HUES48 (cell line): Measurements from ENCODE around the gene SIAH1.
"Not testable (repeated sequence)": the region's sequence is repeated elsewhere in the genome, so short reads cannot be mapped to it uniquely, and the experiment has no call there.

Source experiments
- H3K27ac ChIP-seq: one replicate; pipeline ENCODE4 v1.7.0; 2013; ENCODE audit warnings: low read depth, low read length, inconsistent platforms
- H3K27me3 ChIP-seq: 2 replicates; pipeline ENCODE4 v1.6.1; 2013; ENCODE audit warnings: mild to moderate bottlenecking, low read length; ENCODE audit not compliant: control insufficient read depth, insufficient read depth
- H3K36me3 ChIP-seq: 2 replicates; pipeline ENCODE4 v1.6.1; 2013; ENCODE audit warnings: low read length; ENCODE audit not compliant: control insufficient read depth, insufficient read depth
- H3K4me1 ChIP-seq: 2 replicates; pipeline ENCODE4 v1.6.1; 2013; ENCODE audit warnings: mild to moderate bottlenecking, low read length; ENCODE audit not compliant: control insufficient read depth, insufficient read depth
- H3K4me3 ChIP-seq: 2 replicates; pipeline ENCODE4 v1.5.1; 2013; ENCODE audit warnings: mild to moderate bottlenecking, low read depth, low read length
- H3K9ac ChIP-seq: 2 replicates; pipeline ENCODE4 v1.6.1; 2013; ENCODE audit warnings: mild to moderate bottlenecking, low read depth, low read length, moderate library complexity
- H3K9me3 ChIP-seq: 2 replicates; pipeline ENCODE4 v1.6.1; 2013; ENCODE audit warnings: low read length; ENCODE audit not compliant: control insufficient read depth, insufficient read depth

SIAH1 gene

GRCh38 chr16:48416617-48417016, 31.4 kb upstream of the SIAH1 start:
- H3K9me3 ChIP-seq, H3K36me3 ChIP-seq, H3K27ac ChIP-seq, H3K9ac ChIP-seq, H3K4me3 ChIP-seq, H3K4me1 ChIP-seq, H3K27me3 ChIP-seq: not testable (repeated sequence)

DNA sequence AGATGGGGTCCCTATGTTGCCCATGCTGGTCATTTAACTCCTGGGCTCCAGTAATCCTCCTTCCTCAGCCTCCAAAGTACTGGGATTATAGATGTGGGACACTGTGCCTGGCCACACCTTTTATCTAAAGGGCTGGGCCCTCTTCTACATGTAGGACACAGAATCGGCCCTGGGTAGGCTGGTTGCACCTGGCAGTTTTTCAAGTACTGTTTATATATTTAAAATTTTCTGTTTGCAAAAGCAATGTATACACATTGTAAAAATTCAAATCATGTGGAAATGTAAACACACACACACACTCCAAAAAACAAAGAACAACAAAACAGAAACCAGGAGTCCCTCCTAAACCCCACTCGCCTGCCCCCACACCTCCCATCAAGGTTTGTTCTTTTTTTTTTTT, 28.1 kb upstream of the SIAH1 start:
- Histone ChIP-seq H3K9ac (no peak overlapping the region), H3K27ac (no peak overlapping the region), H3K9me3 (no peaks in the 10 kb centered on the region), H3K36me3 (no peaks in the 10 kb centered on the region), H3K4me1 (no peaks in the 10 kb centered on the region), H3K4me3 (no peak overlapping the region), H3K27me3 (no peaks in the 10 kb centered on the region)

GRCh38 chr16:48409839-48410632, 24.8 kb upstream of the SIAH1 start:
- Histone ChIP-seq H3K27me3 (no peaks in the 10 kb centered on the region), H3K4me3 (no peak overlapping the region), H3K9me3 (no peaks in the 10 kb centered on the region), H3K9ac (no peak overlapping the region), H3K4me1 (peaks cover 7% of the 10 kb centered on the region), H3K27ac (no peak overlapping the region), H3K36me3 (no peaks in the 10 kb centered on the region)

DNA sequence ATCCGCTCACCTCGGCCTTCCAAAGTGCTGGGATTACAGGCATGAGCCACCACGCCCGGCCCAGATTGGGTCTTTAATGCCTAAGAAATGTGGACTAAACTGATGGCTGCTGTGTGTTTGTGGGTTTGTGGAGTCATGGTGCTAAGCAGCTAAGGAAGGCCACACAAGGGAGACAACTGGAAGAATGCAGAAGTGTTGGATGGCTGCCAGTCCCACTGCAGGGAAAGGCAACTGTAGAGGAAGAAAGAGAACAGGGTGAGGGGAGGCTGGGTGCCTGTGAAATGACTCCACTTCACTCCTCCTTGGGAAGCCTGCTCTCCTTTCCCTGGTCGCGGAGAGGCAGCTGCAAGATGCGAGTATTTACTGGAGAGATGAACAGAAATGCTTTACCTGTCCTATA, 23.5 kb upstream of the SIAH1 start:
- peaks cover 7% of the 10 kb centered on the region for H3K4me1 ChIP-seq

DNA sequence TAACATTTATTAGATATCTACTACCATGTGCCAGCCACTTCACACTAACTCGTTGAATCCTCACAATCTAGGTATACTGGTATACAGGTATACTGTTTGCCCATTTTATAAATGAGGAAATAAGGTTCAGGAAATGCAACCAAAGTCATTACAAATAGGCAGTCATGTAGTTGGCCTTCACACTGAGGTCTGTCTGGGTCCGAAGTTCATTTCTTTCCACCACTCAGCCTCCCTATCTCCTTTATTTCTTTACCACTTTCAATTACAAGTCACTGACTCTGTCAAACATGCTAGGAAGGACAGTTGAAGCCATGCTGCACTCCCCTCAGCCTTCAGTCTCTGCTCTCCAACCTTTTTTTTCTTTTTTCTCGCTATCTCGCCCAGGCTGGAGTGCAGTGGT, 20.7 kb upstream of the SIAH1 start:
- H3K4me3 ChIP-seq: no peak overlapping the region
- peaks cover 7% of the 10 kb centered on the region for H3K4me1 ChIP-seq
- no peak overlapping the region for H3K9ac ChIP-seq
- H3K27ac ChIP-seq: no peak overlapping the region
- no peaks in the 10 kb centered on the region for H3K36me3 ChIP-seq
- no peaks in the 10 kb centered on the region for H3K27me3 ChIP-seq
- no peaks in the 10 kb centered on the region for H3K9me3 ChIP-seq

More for the DNA sequence above, 23.5 kb upstream of the SIAH1 start:
- H3K4me3 ChIP-seq: no peak overlapping the region
- no peaks in the 10 kb centered on the region for H3K36me3 ChIP-seq
- H3K9me3 ChIP-seq: no peaks in the 10 kb centered on the region
- no peak overlapping the region for H3K27ac ChIP-seq
- no peak overlapping the region for H3K9ac ChIP-seq
- no peaks in the 10 kb centered on the region for H3K27me3 ChIP-seq

GRCh38 chr16:48405153-48405552, 19.9 kb upstream of the SIAH1 start:
- H3K4me3 ChIP-seq: no peak overlapping the region
- H3K9me3 ChIP-seq: no peaks in the 10 kb centered on the region
- no peaks in the 10 kb centered on the region for H3K36me3 ChIP-seq
- peaks cover 7% of the 10 kb centered on the region for H3K4me1 ChIP-seq
- no peak overlapping the region for H3K9ac ChIP-seq
- H3K27ac ChIP-seq: no peak overlapping the region
- H3K27me3 ChIP-seq: no peaks in the 10 kb centered on the region

- not testable (repeated sequence) for H3K9ac ChIP-seq, H3K4me1 ChIP-seq, H3K27me3 ChIP-seq, H3K36me3 ChIP-seq, H3K4me3 ChIP-seq, H3K27ac ChIP-seq, H3K9me3 ChIP-seq
Measured at GRCh38 chr16:48402547-48402946, 17.3 kb upstream of the SIAH1 start.

- Histone ChIP-seq H3K4me1 (no peaks in the 10 kb centered on the region), H3K27ac (no peak overlapping the region), H3K4me3 (no peak overlapping the region), H3K27me3 (no peaks in the 10 kb centered on the region), H3K36me3 (no peaks in the 10 kb centered on the region), H3K9me3 (no peaks in the 10 kb centered on the region), H3K9ac (no peak overlapping the region)
Measured at GRCh38 chr16:48395375-48395774, 10.2 kb upstream of the SIAH1 start.

DNA sequence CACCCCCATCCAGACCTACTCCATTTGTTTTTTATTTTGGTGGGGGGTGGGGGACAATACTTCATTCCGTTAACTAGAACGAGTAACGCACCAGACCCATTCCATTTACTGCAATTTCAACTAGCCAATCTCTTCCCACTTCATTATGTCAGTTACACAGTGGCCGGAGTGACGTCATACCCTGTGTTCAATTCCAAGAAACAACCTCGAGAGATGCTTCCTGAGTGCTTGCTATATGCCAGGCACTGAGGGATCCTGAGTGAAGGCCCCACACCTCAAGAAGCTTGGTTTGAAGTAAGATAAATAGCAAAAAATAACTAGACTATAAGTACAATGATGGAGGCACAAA, 9.1 kb upstream of the SIAH1 start:
- Histone ChIP-seq H3K27ac (no peak overlapping the region), H3K4me3 (no peak overlapping the region), H3K4me1 (no peaks in the 10 kb centered on the region)

GRCh38 chr16:48393485-48394354, 8.5 kb upstream of the SIAH1 start:
- H3K27ac ChIP-seq: no peak overlapping the region
- no peaks in the 10 kb centered on the region for H3K27me3 ChIP-seq
- H3K9me3 ChIP-seq: no peaks in the 10 kb centered on the region
- H3K4me1 ChIP-seq: no peaks in the 10 kb centered on the region
- H3K36me3 ChIP-seq: no peaks in the 10 kb centered on the region
- no peak overlapping the region for H3K9ac ChIP-seq
- no peak overlapping the region for H3K4me3 ChIP-seq

More for the DNA sequence above, 9.1 kb upstream of the SIAH1 start:
- Histone ChIP-seq H3K27me3 (no peaks in the 10 kb centered on the region), H3K9ac (no peak overlapping the region), H3K9me3 (no peaks in the 10 kb centered on the region), H3K36me3 (no peaks in the 10 kb centered on the region)

DNA sequence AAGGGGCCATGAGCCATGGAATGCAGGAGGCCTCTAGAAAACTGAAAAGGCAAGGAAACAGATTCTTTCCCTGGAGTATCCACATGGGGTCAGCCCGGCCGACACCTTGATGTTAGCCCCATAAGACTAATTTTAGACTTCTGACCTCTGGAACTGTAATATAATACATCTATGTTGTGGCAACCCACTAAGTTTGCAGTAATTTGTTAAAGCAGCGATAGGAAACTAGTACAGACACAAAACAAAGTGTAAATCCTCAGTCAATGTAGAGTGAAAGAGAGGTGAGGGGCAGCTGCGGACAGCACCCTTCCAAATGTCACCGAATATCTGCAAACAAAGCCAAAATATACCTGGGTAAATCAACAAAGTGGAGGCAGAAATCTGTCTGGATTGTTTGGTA, 7.2 kb upstream of the SIAH1 start:
- H3K36me3 ChIP-seq: no peaks in the 10 kb centered on the region
- H3K4me1 ChIP-seq: no peaks in the 10 kb centered on the region
- no peak overlapping the region for H3K4me3 ChIP-seq
- no peak overlapping the region for H3K27ac ChIP-seq
- no peak overlapping the region for H3K9ac ChIP-seq
- H3K27me3 ChIP-seq: no peaks in the 10 kb centered on the region
- H3K9me3 ChIP-seq: no peaks in the 10 kb centered on the region
